HCEC 1CT (cell line): ENCODE measurements around the gene MEIOSIN.

ENCODE experiments used
- DNase-seq: peaks from one replicate; pipeline ENCODE4 v3.0.0-alpha.2; 2017

Gene MEIOSIN

DNA sequence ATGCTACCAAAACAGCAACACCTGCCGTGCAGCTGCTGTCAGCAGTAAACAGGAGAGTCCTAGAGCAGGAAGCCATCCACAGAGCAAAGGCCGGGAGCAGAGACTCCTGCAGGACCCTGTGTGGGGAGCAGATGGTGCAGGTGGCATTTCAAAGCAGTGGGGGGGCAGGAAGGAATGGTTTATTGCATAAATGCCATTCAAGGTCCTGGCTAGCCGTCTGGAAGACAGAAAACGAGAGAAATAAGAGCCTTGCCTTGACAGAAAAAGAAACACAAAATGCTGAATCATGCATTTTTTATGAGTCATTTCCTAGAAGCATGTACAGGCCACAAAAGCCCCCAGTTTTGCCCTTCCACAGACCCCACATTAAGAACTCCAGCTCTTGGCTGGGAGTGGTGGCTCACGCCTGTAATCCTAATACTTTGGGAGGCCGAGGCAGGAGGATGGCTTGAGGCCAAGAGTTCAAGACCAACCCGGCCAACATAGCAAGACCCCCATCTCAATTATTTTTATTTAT lies 76.5 kb downstream of the MEIOSIN start:
- peak; percentile 80 for DNase-seq

DNA sequence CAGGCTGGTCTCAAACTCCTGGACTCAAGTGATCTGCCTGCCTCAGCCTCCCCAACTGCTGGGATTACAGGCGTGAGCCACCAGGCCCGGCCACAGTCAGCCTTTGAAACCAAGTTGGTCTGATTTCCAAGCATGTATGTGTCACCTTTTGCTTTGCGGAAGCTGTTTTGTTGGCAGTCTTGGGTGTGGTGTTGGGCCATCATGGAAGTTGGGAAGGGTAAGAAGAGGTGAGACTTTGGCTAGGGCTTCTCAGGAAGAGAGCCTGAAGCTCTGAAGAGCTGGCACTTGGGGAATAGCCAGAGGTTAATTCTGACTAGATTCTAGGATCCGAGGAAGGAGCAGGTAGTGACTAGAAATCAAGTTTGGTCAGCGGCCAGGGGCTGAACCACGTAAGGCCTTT lies 79.1 kb downstream of the MEIOSIN start:
- no peak for DNase-seq
